SU-DHL-6 (cell line): Measurements from ENCODE around the gene SH3RF3.

Experiments
- H2AFZ ChIP-seq: fragments of 200-600 bp; sonication (generic); 2 replicates; pipeline ENCODE4 v1.6.1; 2014; ENCODE audit warnings: low read depth, mild to moderate bottlenecking, moderate library complexity, mixed read lengths, antibody characterized with exemption, low read length; ENCODE audit not compliant: severe bottlenecking
- H3F3A ChIP-seq: fragments of 200-600 bp; shearing (Covaris generic); 2 replicates; pipeline ENCODE4 v1.6.0; 2016; ENCODE audit warnings: antibody characterized with exemption, mild to moderate bottlenecking; ENCODE audit not compliant: insufficient read depth
- H3K27ac ChIP-seq: fragments of 200-600 bp; sonication (generic); 2 replicates; pipeline ENCODE4 v1.5.1; 2016; ENCODE audit warnings: low read depth, mild to moderate bottlenecking, low read length, moderate library complexity, mixed read lengths
- H3K27me3 ChIP-seq: fragments of 200-600 bp; sonication (generic), shearing (Covaris generic); 2 replicates; pipeline ENCODE4 v1.6.0; 2014; ENCODE audit warnings: mild to moderate bottlenecking, low read length
- H3K36me3 ChIP-seq: fragments of 200-600 bp; sonication (generic); 2 replicates; pipeline ENCODE4 v1.6.1; 2014; ENCODE audit warnings: mild to moderate bottlenecking, low read length, mixed read lengths
- H3K4me2 ChIP-seq: fragments of 300-600, 200-600 bp; shearing (Covaris generic), sonication (generic); 2 replicates; pipeline ENCODE4 v1.6.0; 2014; ENCODE audit warnings: low read length, low read depth, mild to moderate bottlenecking; ENCODE audit not compliant: poor library complexity, severe bottlenecking
- H3K4me3 ChIP-seq: fragments of 200-600 bp; sonication (generic); 2 replicates; pipeline ENCODE4 v1.5.1; 2014; ENCODE audit warnings: antibody characterized with exemption, low read length, mild to moderate bottlenecking, mixed read lengths; ENCODE audit not compliant: insufficient read depth, poor library complexity, severe bottlenecking
- H3K79me2 ChIP-seq: fragments of 200-600 bp; sonication (generic); 2 replicates; pipeline ENCODE4 v1.6.1; 2014; ENCODE audit warnings: mild to moderate bottlenecking, low read length, moderate library complexity; ENCODE audit not compliant: insufficient read depth
- H3K9ac ChIP-seq: fragments of 200-600 bp; sonication (generic); 2 replicates; pipeline ENCODE4 v1.7.0; 2014; ENCODE audit warnings: mild to moderate bottlenecking, low read length
- H3K9me2 ChIP-seq: fragments of 200-600 bp; sonication (generic); replicated peaks from 2 replicates; pipeline ENCODE4 v1.6.1; 2014; ENCODE audit warnings: low read length; ENCODE audit not compliant: insufficient read depth
- H3K9me3 ChIP-seq: fragments of 200-600 bp; sonication (generic); 2 replicates; pipeline ENCODE4 v1.6.1; 2014; ENCODE audit warnings: low read length, mixed read lengths; ENCODE audit not compliant: insufficient read depth
- H4K20me1 ChIP-seq: fragments of 200-600 bp; sonication (generic); 2 replicates; pipeline ENCODE4 v1.6.1; 2014; ENCODE audit warnings: low read depth, mild to moderate bottlenecking, antibody characterized with exemption, low read length, moderate library complexity, mixed read lengths
- CTCF ChIP-seq: fragments of 200-600 bp; sonication (generic); IDR thresholded peaks from one replicate; pipeline ENCODE4 v1.5.1; 2017; ENCODE audit warnings: antibody characterized with exemption, mild to moderate bottlenecking, low read length, moderate library complexity; ENCODE audit not compliant: insufficient read depth, poor library complexity, severe bottlenecking
- EZH2phosphoT487 ChIP-seq: fragments of 200-600 bp; sonication (generic), shearing (Covaris generic); conservative IDR thresholded peaks from 2 replicates; pipeline ENCODE4 v1.6.1; 2018; ENCODE audit warnings: mild to moderate bottlenecking, antibody characterized with exemption, low read length, moderate library complexity, mixed read lengths

SH3RF3 gene

GRCh38 chr2:109521233-109522062 is 392.4 kb downstream of the SH3RF3 start:
- Histone ChIP-seq H3K27ac (no peak overlapping the region), H3K9ac (no peak overlapping the region), H3K4me3 (no peak overlapping the region), H3F3A (no peaks in the 10 kb centered on the region), H2AFZ (no peak overlapping the region), H3K27me3 (no peaks in the 10 kb centered on the region), H3K9me3 (no peaks in the 10 kb centered on the region), H4K20me1 (no peaks in the 10 kb centered on the region), H3K79me2 (no peaks in the 10 kb centered on the region), H3K36me3 (no peaks in the 10 kb centered on the region), H3K4me2 (no peak overlapping the region), H3K9me2 (no peaks in the 10 kb centered on the region)
- no peak for TF ChIP-seq EZH2phosphoT487
- TF ChIP-seq CTCF: no peak

- Histone ChIP-seq H3K27ac (no peak overlapping the region), H3K36me3 (no peaks in the 10 kb centered on the region), H2AFZ (no peak overlapping the region), H3K9ac (no peak overlapping the region), H3K4me3 (no peak overlapping the region), H3K9me3 (no peaks in the 10 kb centered on the region), H3K9me2 (no peaks in the 10 kb centered on the region), H3K4me2 (no peak overlapping the region), H3F3A (no peaks in the 10 kb centered on the region), H3K27me3 (no peaks in the 10 kb centered on the region), H4K20me1 (no peaks in the 10 kb centered on the region), H3K79me2 (no peaks in the 10 kb centered on the region)
- TF ChIP-seq EZH2phosphoT487 (no peak), CTCF (no peak)
These were observed 393.0 kb downstream of the SH3RF3 start for GRCh38 chr2:109522063-109522374.

- H3K27ac ChIP-seq: no peak overlapping the region
- no peak overlapping the region for H3K9ac ChIP-seq
- no peaks in the 10 kb centered on the region for H3K9me2 ChIP-seq
- H2AFZ ChIP-seq: no peak overlapping the region
- no peaks in the 10 kb centered on the region for H3K27me3 ChIP-seq
- TF ChIP-seq CTCF: no peak
- no peak for TF ChIP-seq EZH2phosphoT487
- no peaks in the 10 kb centered on the region for H3K9me3 ChIP-seq
- no peaks in the 10 kb centered on the region for H4K20me1 ChIP-seq
- H3K4me3 ChIP-seq: no peak overlapping the region
- no peaks in the 10 kb centered on the region for H3K79me2 ChIP-seq
- no peak overlapping the region for H3K4me2 ChIP-seq
- H3F3A ChIP-seq: no peaks in the 10 kb centered on the region
- no peaks in the 10 kb centered on the region for H3K36me3 ChIP-seq
These were observed 394.1 kb downstream of the SH3RF3 start for GRCh38 chr2:109523121-109523520.
